H4 (cell line): ENCODE measurements around the gene KANTR. TPM values are rescaled to one million over a fixed set of nuclear protein-coding genes. Genes with fewer than 3 reads are reported as not detected.

Experiments
- DNase-seq: peaks from one replicate; pipeline ENCODE4 v3.0.0-alpha.2; 2015; ENCODE audit warnings: low spot score
- total RNA-seq: library from RNA; depleted of rRNA; stranded (reverse); fragments of >200 nt; shearing (Covaris generic); gene quantifications from 2 replicates; pipeline ENCODE4 v1.2.3, GENCODE V29; 2014; rRNA removed

KANTR gene
- 2.4 and 2.7 TPM in 2 replicates for total RNA-seq

DNA sequence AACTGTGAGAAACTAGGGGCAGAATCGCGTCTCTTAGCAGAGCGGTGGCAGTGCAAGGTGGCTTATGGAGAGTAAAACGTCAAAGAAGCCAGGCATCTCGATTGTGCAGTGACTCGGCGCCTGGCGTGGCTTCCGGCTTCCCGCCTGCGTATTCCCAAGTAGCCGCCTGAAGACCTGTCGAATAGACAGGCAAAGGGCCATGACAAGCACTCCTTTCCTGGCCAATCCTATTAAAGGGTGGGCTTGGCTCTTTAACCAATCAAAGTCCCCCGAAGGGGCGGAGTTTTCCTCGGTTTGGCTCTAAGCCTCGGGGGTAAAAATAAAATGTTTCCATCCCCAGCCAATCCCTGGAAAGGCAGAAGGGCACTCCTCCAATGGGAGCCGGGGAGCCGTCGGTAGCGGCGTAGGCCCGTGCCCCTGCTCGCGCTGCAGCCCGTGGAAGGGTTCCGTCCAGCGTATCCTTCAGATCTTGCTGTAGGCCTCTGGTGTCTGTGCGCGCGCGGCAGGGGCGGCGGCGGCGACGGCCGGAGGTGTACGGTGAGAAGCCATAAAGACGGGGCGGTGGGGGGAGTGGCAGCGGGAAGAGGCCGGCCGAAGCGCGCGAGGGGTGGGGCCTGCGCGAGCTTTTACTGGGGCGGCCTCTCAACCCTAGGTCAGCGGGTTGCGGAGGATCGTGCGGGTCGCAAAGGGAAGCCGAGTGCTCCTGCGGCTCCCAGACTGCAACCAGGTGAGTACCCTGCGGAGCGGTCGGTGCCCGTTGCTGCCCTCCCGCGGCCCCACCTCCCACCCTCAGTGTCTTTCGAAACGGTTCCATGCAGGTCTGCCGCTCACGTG, at the start of gene KANTR:
Gene KANTR, plus strand, starts transcription at position 395 of the 834 bp plus-strand sequence. CDS start 30,131 bp downstream, outside the sequence.
- DNase-seq: peak; percentile 95

- no peak for DNase-seq
Measured at GRCh38 chrX:53044995-53045394, 48.9 kb upstream of the KANTR start.

DNA sequence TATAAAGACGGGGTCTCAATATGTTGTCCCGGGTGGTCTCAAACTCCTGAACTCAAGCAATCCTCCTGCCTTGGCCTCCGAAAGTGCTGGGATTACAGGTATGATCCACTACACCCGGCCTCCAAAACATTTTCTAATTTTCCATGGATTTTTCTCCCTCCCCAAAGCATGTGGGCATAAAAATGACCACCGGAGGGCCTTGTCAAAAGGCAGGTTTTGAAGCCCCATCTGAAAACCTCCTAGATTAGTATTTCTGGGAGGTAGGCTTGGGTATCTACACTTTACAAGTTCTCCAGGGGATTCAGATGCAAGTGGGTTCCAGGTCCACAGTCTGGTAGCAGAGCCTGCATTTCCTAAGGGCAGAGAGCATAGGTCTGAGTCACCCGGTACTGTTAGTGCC, 46.7 kb upstream of the KANTR start:
- no peak for DNase-seq

DNA sequence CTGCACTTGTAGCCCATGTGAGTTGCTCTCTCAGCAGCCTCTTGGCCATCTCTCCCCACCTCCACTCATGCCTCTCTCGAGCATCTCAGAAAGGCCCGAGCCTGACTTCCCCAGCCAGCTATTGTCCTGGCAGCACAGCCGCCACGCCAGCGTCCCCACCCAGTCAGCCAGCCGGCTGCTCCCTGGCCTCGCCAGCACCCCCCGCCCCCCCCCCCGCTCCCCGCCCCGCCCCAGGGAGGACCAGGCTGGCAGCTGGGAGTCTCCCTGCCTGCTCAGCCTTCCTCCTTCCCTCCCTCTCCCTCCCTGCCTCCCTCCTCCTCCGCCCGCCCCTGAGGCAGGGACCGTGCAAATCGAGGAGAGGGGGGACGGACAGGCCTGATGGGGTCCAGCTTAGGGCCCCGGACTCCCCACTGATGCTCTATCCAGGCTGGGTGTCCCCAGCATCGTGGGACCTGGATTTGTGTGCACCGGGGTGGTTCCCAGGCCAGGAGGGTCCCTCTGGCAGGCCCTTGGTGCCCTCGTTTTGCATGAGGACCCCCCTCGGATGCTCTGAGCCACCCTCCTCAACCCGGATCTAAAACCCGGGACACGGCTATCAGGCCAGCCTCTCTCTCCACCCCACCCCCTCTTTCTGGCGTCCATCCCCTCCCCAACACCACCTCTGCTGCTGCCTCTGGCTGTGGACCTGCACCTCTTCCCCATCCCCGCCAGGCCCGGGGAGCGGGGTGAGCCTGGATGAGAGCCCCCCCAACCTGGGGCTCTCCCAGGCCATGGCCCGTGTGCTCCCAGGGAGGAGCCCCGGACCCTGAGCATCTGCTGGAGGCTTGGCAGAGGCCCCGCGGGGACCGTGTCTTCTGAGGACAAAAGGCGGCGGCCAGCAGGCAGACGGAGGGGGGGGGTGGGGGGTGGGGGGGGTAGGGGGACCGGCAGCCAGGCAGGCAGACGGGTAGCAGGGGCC, 45.5 kb upstream of the KANTR start, which contains the start of gene GPR173:
Gene GPR173, plus strand, starts transcription at position 621 of the 958 bp plus-strand sequence. CDS start 27,833 bp downstream, outside the sequence.
- peak; percentile 64 for DNase-seq

GRCh38 chrX:53049127-53049517, 44.8 kb upstream of the KANTR start:
- DNase-seq: no peak

- DNase-seq: no peak
Measured at GRCh38 chrX:53050841-53051240, 43.1 kb upstream of the KANTR start.

DNA sequence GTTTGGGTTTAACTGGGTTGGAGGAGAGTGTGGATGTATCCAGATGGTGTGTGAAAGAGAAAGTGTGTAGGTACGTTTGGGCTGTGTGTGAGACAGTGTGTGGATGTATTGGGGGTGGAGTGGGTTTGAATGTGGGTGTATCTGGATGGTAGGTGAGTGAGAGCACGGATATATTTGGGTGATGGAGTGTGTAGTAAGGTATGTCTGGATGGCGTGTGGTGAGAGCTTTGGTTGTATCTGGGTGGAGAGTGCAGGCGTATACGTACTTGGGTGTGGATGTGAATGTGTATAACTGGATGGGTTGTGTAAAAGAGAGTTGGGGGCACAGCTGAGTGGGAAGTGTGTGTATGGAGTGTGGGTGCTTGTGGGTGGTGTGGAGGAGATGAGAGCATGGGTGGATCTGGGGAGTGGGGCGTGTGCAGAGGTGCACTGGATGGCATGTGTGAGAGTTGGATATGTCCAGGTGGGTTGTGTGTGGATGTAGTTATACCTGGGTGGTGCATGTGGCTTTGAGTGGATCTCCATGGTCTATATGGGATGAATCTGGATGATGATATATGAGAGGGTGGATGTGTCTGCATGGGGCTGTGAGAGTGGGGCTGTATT, 38.6 kb upstream of the KANTR start:
- no peak for DNase-seq

DNA sequence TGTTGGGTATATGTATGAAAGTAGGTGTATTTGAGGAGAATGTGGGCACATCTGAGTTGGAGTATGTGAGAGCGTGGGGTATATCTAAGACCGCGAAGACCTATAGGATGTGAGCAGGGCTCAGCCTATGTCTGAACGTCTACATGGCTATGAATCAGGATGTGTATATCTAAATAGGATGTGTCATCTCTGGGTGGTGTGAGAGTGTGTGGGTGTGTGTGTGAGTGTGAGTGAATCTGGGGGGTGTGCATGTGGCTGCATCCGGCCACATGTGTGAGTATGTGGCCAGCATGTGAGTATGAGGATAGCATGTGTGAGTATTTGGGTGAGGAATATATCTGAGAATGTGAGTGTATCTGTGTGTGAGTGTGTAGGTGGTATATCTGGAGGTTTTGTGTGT, 37.6 kb upstream of the KANTR start:
- DNase-seq: no peak

DNA sequence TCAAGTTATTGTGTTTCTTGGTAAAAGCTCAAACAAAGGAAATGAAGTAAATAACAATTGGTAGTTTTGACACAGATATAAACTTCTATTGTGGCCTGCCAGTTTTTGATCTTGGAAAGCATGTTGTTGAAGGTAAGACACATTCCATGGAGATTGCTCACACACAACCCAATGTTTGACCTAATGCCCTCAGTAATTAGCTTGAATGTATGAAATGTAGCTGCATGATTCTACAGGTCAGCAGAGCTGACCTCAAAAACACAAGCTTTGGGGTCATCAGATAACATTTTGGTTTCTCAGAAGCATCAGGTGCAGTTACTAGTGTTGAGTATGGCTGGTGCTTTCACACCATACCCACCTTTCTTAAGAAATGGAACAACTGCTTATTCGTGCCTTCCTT, 28.8 kb upstream of the KANTR start:
- no peak for DNase-seq

- DNase-seq: no peak
Measured at GRCh38 chrX:53071064-53071463, 22.9 kb upstream of the KANTR start.

DNA sequence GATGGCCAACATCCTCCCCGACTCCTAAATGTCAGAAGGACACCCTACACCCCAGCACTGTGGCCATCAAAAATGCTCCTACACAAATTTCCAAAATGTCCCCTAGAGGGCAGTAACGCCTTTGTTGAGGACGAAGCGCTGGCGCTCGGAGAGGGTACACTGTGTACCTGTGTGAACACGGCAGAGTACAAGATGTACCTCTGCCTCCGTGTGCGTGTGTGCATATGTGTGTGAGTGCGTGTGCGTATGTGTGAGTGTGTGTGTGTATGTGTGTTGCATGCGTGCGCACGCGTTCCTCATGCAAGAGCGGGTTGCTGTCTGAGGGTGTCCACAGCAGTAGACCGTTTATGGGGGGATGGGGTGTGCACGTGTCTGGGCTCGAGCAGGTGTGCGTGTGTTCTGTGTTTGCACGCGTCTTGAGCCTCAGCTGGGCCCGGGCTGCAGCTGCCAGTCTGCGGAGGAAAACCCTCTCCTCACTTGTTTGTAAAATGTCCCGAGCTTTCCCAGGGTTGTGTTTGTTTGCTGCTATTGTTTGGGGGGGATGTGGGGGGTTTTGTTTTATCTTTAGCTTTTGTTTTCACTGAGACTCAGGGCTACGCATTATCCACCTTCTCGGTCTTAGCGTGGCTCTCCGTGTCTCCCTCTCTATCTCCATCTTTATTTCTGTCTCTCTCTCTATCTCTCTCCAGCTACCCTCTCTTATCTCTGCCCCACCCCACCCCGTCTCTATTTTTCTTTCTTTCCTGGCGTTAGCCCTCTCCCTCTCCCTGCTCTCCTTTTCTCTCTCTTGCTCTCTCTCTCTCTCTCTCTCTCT, 22.1 kb upstream of the KANTR start:
- DNase-seq: peak; percentile 51

DNA sequence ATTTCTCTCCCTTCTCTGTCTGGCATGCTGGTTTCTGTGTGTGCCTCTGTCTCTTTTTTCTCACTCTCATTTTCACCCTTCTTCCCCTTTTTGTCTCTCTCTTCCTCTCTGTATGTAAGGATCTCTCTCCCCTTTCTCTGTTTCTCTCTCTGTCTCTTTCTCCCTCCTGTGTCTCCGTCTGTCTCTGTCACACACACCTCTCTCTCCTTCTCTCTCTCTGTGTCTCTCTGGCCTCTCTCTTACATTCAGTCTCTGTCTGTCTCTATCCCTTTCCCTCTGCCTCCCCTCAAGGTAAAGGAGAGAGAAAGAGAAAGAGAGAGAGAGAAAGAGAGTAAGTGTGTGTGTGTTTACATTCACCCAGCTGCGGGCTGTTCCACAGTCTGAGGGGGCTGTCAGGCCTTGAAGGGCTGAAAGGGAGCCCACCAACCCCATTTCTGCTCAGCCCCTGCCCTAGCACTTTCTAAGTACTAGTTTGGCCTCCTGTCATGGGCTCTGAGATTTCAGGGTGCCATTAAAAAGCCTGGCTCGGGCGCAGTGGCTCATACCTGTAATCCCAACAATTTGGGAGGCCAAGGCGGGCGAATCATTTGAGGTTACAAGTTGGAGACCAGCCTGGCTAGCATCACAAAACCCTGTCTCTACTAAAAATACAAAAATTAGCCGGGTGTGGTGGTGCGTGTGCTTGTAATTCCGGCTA, 21.4 kb upstream of the KANTR start:
- no peak for DNase-seq

GRCh38 chrX:53073115-53073586, 20.8 kb upstream of the KANTR start:
- no peak for DNase-seq

GRCh38 chrX:53075011-53075410, 18.9 kb upstream of the KANTR start:
- DNase-seq: no peak

- no peak for DNase-seq
Measured at GRCh38 chrX:53076671-53077070, 17.3 kb upstream of the KANTR start.

GRCh38 chrX:53077207-53078197, 16.4 kb upstream of the KANTR start:
- DNase-seq: no peak

- no peak for DNase-seq
Measured at GRCh38 chrX:53078943-53079342, 15.0 kb upstream of the KANTR start.

DNA sequence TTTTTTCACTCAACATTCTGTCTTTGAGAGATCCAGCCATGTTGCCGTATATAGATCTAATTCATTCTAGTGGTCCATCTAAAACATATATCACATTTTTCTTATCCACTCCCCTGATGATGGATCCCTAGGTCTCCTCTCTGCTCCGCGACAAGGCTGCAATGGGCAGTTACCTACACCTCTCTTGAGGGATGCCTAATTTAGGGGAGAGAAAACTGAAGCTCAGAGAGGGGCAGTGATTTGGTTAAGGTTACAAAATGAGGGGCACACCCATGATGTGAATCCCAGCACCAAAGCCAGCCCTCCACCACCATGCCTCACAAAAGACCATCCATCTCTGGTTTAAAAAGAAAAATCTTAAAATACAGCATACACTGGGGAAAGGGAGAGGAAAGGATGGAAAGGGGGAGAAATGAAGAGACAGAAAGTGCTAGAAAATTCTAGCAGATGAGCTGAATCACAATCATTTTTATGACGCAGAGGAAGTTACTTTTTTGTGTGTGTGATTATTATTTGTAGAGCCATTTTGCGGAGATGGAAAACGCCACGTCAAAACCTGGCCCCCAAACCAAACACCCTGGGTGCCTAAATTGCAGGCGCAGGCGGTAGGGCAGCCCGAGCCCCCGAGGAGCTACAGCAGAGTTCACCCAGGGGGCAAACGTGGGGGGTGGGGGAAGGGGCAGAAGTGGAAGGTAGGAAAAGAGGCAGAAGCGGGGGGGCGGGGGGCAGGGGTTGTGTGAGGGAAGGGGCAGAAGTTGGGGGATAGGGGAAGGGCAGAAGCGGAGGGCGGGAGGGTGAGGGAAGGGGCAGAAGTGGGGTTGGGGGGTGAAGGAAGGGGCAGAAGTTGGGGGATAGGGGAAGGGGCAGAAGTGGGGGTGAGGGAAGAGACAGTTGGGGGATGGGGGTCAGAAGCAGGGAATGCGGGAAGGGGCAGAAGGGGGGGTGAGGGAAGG, 13.0 kb upstream of the KANTR start:
- no peak for DNase-seq
